GM12873 (cell line): ENCODE results near the gene NDUFA13.

Experiments
- TF ChIP-seq, protein P1 (sequence below): IDR thresholded peaks from 2 replicates; pipeline ENCODE4 v1.5.1; 2012; ENCODE audit warnings: low read depth, mild to moderate bottlenecking, moderate library complexity, low read length, control low read depth; ENCODE audit not compliant: insufficient read depth; ENCODE audit errors: missing control alignments

Gene NDUFA13

DNA sequence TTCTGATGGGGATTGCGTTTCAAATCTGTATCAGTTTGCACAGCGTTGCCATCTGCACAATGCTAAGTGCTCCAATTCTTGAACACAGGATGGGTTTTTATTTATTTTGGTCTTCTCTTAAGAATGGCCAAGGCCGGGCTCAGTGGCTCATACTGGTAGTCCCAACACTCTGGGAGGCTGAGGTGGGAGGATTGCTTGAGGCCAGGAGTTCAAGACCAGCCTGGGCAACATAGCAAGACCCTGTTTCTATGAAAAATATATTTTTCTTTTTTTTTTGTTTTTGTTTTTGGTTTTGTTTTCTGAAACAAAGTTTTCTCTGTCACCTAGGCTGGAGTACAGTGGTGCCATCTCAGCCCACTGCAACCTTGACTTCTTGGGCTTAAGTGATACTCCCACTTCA lies 7.2 kb downstream of the NDUFA13 start:
- TF ChIP-seq, protein P1, sequence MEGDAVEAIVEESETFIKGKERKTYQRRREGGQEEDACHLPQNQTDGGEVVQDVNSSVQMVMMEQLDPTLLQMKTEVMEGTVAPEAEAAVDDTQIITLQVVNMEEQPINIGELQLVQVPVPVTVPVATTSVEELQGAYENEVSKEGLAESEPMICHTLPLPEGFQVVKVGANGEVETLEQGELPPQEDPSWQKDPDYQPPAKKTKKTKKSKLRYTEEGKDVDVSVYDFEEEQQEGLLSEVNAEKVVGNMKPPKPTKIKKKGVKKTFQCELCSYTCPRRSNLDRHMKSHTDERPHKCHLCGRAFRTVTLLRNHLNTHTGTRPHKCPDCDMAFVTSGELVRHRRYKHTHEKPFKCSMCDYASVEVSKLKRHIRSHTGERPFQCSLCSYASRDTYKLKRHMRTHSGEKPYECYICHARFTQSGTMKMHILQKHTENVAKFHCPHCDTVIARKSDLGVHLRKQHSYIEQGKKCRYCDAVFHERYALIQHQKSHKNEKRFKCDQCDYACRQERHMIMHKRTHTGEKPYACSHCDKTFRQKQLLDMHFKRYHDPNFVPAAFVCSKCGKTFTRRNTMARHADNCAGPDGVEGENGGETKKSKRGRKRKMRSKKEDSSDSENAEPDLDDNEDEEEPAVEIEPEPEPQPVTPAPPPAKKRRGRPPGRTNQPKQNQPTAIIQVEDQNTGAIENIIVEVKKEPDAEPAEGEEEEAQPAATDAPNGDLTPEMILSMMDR: no peak

- TF ChIP-seq, protein P1: peak; percentile 36
Measured at GRCh38 chr19:19524053-19524452, 8.0 kb downstream of the NDUFA13 start.

- TF ChIP-seq, protein P1: peak; percentile 18
Measured at GRCh38 chr19:19525611-19526380, 9.8 kb downstream of the NDUFA13 start.

DNA sequence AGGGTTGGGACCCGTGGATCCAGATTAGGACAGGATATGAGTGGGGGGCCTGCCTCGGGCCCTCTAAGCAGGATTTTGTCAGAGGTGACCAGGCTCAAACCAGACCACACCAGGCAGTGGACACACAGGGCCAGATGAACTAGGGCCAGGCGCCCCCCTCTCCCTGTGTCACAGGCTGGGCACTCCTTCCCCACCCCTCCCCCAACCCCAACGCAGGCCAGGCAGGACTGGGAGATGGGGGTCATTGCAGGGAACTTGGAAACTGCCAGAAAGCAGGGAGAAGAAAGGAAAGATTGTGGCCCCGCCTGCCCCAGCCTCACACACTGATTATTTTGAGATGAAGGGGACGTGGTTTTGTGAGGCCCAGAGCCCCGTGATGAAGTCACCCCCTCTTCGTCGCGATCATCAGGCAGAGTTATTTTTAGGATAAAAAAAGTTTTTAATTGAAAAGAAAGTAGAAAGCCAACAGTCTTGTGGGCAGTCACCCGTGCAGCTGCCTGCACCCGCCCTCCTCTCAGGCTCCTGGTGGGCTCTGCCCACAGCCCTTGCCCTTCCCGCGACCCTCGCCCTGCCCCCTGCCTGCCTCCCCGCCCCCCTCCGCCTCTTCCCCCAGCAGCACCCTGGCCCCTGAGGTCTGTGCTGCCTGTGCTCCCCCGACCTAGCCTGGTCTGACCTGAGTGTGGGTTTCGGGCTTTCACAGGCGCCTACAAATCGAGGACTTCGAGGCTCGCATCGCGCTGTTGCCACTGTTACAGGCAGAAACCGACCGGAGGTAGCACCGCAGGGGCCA lies 10.8 kb downstream of the NDUFA13 start:
- TF ChIP-seq, protein P1: no peak

- TF ChIP-seq, protein P1: no peak
Measured at GRCh38 chr19:19527371-19527656, 11.3 kb downstream of the NDUFA13 start.

DNA sequence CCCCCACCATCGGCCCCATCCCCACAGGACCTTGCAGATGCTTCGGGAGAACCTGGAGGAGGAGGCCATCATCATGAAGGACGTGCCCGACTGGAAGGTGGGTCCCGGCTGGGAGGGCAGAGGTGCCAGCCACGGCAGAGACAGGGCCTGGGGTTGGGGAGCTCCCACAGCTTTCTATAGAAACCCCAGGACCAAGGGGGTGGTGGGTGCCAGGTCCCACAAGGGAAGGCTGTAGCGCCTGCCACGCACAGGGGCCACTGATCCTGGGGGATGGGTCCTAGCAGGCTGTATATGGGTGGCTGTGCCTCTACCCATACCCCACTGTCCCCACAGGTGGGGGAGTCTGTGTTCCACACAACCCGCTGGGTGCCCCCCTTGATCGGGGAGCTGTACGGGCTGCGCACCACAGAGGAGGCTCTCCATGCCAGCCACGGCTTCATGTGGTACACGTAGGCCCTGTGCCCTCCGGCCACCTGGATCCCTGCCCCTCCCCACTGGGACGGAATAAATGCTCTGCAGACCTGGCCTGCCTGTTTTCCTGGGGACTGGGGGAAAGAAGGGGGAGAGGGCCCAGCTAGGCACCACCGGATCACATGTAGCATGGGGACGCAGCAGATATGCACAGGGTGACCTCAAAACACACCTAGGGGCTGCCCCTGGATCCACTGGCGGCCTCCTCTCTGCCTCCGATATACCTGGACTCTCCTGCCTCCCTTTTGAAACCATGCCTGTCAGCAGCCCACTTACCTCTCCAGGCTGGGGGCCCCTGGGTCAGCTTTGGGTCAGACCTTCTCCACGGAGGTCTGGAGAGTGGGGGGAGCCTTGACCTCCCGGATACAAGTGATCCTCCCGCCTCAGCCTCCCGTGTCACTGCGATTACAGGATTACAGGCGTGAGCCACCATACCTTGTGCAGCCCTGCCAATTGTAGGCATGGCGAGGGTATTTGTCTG lies 11.9 kb downstream of the NDUFA13 start:
- TF ChIP-seq, protein P1: no peak
